Retinal pigment epithelial cell (primary cell): ENCODE measurements around the gene SMIM44.

Experiments
- DNase-seq: peaks from one replicate; pipeline ENCODE4 v3.0.0-alpha.2; 2010; ENCODE audit warnings: low read depth
- H3K4me3 ChIP-seq: 2 replicates; pipeline ENCODE4 v1.5.1; 2011; ENCODE audit warnings: mild to moderate bottlenecking, low read length, control low read depth, moderate library complexity
- TF ChIP-seq, protein P1 (sequence below): conservative IDR thresholded peaks from 2 replicates; pipeline ENCODE4 v1.5.1; 2011; ENCODE audit warnings: low read depth, low read length, control low read depth, inconsistent platforms

The SMIM44 gene

GRCh38 chr19:3474614-3475013 lies 8.6 kb downstream of the SMIM44 start:
- no peak overlapping the region for H3K4me3 ChIP-seq
- no peak for DNase-seq
- TF ChIP-seq, protein P1, sequence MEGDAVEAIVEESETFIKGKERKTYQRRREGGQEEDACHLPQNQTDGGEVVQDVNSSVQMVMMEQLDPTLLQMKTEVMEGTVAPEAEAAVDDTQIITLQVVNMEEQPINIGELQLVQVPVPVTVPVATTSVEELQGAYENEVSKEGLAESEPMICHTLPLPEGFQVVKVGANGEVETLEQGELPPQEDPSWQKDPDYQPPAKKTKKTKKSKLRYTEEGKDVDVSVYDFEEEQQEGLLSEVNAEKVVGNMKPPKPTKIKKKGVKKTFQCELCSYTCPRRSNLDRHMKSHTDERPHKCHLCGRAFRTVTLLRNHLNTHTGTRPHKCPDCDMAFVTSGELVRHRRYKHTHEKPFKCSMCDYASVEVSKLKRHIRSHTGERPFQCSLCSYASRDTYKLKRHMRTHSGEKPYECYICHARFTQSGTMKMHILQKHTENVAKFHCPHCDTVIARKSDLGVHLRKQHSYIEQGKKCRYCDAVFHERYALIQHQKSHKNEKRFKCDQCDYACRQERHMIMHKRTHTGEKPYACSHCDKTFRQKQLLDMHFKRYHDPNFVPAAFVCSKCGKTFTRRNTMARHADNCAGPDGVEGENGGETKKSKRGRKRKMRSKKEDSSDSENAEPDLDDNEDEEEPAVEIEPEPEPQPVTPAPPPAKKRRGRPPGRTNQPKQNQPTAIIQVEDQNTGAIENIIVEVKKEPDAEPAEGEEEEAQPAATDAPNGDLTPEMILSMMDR, result no peak

GRCh38 chr19:3474010-3474409 lies 9.2 kb downstream of the SMIM44 start:
- H3K4me3 ChIP-seq, result no peak overlapping the region
- no peak for DNase-seq
- TF ChIP-seq, protein P1, result no peak

- no peak for DNase-seq
Observed at GRCh38 chr19:3471954-3472655, 11.1 kb downstream of the SMIM44 start.

GRCh38 chr19:3470500-3471128 lies 12.6 kb downstream of the SMIM44 start:
- TF ChIP-seq, protein P1, result no peak
- no peak for DNase-seq
- H3K4me3 ChIP-seq, result no peak overlapping the region

More at GRCh38 chr19:3471954-3472655, 11.1 kb downstream of the SMIM44 start:
- TF ChIP-seq, protein P1, result peak; percentile 79
- no peak overlapping the region for H3K4me3 ChIP-seq

DNA sequence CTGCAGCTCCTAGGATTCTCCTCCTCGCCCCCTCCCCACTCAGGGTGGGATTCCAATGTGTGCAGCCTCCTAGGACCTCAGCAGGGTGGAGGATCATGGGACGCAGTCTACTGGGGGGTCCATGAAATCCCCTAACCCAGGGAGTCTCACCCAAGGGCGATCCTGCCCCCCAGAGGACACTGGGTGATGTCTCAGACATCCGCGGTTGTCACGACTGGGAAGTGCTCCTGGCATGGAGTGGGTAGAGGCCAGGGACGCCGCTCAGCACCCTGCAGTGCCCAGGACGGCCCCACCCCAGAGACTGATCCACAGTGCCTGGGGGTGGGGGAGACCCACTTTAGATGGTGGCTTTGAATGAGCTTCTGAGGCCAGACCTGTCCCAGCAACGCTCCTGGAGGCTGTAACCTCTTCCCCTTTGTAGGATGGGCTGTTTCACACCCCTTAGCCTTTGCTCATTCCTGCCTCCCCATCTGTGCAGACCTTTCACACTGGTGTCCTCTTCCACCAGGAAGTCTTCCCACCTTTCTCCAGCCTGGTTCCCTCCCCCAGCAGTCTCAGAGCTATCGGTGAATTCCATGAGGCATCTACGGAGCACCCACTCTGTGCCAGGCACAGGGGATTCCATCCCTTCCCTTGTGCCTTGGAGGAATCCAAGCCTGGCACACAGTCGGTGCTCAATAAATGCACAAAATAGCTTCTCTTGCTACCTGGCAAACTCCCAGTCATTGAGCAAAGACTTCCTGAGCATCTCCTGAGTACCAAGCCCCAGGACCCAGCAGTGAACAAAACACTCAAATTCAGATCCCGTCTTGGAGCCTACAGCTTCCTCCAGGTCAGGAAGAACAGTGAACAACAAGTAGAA lies 13.4 kb downstream of the SMIM44 start:
- H3K4me3 ChIP-seq, result no peak overlapping the region
- TF ChIP-seq, protein P1, result peak; percentile 37
- no peak for DNase-seq

DNA sequence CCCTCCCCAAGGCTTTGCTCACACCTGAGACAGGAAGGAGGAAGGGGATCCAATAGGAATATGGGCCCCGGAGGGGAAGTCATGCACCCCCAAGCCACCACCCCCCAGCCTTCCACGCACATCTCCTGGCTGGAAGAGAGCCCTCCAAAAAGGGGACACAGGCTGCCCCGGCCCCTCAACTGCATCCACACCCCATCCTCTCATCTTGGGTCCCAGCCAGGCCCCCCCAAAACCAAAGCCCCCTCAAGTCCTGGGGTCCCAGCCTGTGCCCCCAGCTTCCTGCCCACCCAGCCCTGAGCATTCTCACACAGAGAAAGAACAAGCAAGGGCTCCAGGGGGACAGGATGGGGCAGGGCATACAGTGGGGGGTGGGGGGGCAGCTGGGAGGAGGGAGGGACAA lies 15.0 kb downstream of the SMIM44 start:
- no peak overlapping the region for H3K4me3 ChIP-seq
- TF ChIP-seq, protein P1, result no peak
- no peak for DNase-seq
